HG02678 (cell line): ENCODE data around the gene GALK1.
"Not testable (repeated sequence)": the region's sequence is repeated elsewhere in the genome, so short reads cannot be mapped to it uniquely, and the experiment has no call there.

ENCODE experiments used
- ATAC-seq: cut with Tn5 transposase; IDR thresholded peaks from one replicate; pipeline ENCODE4 v1.9.1; 2021; ENCODE audit warnings: mild to moderate bottlenecking, moderate library complexity; ENCODE audit not compliant: unreplicated experiment

GALK1 gene

DNA sequence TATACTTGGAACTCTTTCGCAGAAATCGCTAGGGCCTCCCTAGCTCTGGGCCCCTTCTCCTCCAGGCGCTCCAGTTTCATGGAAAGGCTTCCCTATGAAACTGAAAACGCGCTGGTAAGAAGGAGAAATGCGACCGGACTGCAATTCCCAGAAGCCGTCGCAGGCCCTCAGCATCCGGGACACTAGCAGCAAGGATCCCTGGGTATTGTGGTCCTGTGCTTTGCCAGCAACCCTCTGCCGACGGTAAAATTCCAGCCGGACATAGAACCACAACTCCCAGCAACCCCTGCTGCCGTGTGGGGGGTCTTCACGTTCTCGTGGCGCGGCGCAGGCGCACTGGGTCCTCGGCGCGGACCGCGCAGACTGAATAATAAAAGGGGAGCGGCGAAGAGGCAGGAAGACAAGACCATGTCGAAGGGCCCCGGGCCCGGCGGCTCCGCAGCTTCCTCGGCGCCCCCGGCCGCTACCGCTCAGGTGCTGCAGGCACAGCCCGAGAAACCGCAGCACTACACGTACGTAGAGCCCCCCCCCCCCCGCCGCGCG lies 19.6 kb upstream of the GALK1 start, which contains the start of gene UNK:
TSS of gene UNK (plus strand) at position 334 of the 543 bp plus-strand sequence. CDS start at position 409, 75 bp downstream.
- ATAC-seq = peak; percentile 68

- peak; percentile 0 for ATAC-seq
These were observed 18.9 kb upstream of the GALK1 start for GRCh38 chr17:75783803-75784472.

GRCh38 chr17:75783069-75783783 lies 18.2 kb upstream of the GALK1 start:
- no peak for ATAC-seq

GRCh38 chr17:75779987-75780889 lies 15.2 kb upstream of the GALK1 start:
- no peak for ATAC-seq

- peak; percentile 66 for ATAC-seq
These were observed 14.4 kb upstream of the GALK1 start for GRCh38 chr17:75779250-75779986.

- peak; percentile 16 for ATAC-seq
These were observed 13.9 kb upstream of the GALK1 start for GRCh38 chr17:75778861-75779249.

GRCh38 chr17:75778066-75778860 lies 13.3 kb upstream of the GALK1 start:
- ATAC-seq = not testable (repeated sequence)

DNA sequence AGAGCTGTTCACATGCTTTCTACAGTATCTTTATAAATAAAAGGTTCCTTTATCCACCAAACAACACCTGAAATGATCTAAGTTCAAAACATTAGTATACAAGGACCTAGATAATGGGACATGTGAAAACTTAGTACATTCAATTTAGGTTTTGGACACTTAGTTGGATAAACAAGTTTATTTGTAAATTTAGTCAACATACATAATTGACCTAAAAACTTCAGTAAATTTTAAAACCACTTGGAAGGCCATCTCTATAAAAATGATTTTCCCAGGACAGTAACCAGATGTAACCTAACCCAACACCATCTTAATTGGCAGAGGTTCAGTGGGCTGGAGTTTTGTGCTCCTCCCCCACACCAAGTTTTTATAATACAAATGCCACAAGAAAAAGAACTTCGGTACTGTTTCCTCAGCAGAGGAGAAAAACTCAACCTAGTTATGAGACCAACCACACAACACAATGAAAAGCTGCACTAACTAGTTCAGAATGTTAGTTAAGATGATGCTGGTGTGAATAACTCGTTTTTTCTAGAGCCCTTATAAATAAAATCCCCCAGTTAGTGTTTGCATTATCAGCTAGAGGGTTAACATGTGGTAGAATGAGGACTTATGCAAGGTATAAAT lies 12.4 kb upstream of the GALK1 start:
- ATAC-seq = no peak

DNA sequence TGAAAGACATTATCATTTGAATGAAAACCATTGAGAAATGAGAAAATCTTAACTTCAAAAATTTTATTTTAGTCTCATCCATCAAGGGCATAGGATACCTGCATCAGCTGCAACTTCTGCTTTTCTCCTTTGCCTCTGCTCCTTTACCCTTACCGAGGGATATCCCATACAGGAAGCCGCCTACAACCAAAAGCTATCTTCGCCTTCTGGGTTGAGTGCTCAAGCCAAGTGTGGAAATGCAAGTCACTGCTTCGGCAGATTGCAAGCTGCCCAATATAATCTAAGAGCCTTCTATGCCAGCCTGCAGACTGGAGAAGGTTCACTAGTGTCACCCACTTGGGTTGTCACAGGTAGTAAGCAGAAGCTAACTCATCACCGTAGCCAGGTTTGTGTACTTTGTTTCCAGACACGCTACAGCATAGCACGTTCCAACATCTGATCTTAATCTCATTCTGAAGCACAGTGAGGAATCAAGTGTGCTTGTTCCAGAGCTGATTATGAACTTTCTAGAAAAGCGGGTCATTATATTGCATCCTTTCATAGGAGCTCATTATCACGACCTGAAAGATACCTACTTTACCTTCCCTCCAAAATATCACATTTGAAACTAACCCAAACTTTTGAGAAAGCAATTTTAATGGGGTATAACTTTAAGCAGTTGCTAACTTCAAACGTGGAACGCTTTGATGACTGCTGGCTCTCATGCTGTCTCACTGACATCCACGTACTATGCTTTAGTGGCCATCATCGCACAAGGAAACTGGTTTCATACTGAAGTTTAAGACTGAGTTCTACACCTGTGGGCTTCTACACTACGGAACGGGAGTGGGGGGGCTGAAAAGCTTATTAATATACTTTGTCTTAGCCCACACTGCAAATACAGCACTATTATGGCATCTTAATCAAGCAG lies 11.6 kb upstream of the GALK1 start:
- ATAC-seq = no peak

DNA sequence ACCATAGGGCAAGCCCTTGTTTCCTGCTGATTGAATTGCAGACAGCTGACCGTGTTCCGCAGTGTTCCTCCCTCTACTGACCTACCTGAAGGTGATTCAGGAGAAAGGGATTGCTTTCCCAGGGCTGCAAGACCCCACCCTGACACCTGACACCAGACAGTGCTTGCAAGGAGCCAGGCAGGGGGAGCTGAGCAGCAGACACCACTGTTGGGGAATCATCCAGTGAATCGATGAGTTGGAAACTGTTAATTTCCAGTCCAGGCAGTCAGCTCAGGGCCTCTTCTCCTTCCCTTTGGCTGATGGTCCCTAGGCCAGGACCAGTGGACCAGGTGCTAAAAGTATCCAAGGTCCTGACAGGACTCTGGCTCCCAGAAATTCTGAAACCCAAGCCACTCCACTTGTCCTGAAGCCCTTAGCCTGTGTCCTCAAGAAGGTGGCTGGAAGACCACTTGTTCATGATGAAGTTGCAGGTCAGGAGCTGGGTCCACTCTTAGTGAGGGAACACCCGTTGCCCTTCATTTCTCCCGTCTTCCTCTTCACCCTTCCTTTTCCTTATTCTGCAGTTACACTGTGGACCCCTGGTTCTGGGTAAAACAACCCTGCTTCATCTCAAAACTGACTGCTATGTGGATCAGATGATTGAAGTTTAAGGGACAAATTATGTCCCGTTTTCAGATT lies 10.1 kb upstream of the GALK1 start:
- no peak for ATAC-seq

GRCh38 chr17:75774471-75774990 lies 9.5 kb upstream of the GALK1 start:
- ATAC-seq = no peak

GRCh38 chr17:75773808-75774470 lies 8.9 kb upstream of the GALK1 start:
- no peak for ATAC-seq

DNA sequence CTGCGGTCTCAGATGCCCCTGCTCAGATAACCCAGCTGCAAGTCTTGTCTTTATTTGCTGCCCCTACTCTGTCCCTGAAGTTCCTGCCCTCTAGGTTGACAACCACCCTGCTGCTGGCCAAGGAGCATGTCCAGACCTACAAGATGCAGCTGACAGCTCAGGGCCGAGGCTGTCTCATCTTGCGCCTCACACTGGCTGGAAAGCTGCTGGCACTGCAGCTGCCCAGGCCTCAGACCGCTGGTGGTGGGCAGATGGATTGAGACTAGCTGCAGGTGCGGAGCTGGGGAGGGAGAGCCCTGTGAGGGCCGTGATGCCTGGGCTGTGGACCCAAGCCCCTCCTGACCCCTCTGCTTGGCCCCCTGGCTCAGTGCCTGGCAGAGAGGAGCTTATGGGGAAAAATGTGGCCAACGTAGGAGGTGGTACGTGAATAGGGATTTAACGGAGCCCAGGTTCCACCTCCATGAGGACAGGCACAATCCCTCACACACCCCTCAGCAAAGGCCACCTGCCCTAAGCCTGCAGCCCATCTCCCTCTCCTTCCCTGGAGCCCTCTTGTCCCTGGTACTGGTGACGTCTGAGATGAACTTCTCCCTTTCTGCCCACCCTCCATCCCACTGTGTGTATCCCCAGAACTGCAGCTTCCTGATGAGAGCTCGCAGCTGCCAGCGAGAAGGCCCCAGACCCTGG lies 8.3 kb upstream of the GALK1 start:
- no peak for ATAC-seq

DNA sequence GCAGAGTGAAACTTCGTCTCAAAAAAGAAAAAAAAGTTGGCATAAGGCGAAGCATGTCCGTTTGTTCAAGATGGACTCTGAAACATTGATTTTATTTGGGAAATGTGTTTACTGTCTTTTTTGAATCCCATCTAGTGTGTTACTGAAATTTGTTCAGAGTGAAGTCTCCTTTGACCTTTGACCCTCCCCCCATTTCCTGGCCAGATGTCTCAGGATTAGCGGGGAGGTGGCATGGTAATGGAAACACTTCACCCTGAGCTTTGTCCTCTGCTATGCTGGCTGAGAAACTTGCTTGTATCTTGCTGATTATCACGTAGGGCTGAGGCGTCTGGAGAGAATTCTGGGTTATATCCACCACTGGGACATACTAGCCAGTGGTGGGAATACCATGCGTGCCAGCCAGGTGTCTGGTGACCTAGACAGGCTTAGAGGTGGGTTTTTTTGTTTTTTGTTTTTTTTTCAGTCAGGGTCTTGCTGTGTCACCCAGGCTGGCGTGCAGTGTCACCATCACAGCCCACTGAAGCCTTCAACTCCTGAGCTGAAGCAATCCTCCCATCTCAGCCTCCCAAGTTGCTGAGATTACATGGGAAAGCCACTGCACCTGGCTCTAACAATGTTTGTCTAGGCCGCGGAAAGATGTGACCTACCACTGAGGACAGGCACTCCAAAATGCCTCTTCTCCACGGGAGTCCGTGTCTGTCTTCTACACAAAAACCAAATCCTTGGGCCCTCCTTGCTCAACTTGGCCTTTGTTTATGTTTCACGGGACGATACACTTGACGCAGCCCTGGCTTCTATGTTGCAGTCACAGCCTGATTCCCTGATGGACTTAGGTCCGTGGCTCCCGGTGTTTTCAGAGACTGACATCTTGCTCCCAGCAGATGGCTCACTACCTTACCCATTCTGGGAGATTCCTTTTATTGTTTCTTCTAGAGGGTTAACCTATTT lies 6.6 kb upstream of the GALK1 start:
- ATAC-seq = no peak

GRCh38 chr17:75769536-75769935 lies 4.5 kb upstream of the GALK1 start:
- ATAC-seq = no peak
